NCI-H1694 (cell line): ENCODE data around the gene CELA3A.
"Not testable (repeated sequence)": the region's sequence is repeated elsewhere in the genome, so short reads cannot be mapped to it uniquely, and the experiment has no call there.

Source experiments
- DNase-seq: peaks from one replicate; lab custom pipeline; 2025; lab: John Stamatoyannopoulos, UW

The CELA3A gene

GRCh38 chr1:22001409-22001808 is at the start of gene CELA3A:
TSS of gene CELA3A (plus strand) at chr1:22001657. CDS start at chr1:22001675, 18 bp downstream.
- no peak for DNase-seq

GRCh38 chr1:21952786-21953520 is 48.5 kb upstream of the CELA3A start:
- no peak for DNase-seq

- DNase-seq, result no peak
These were observed 46.4 kb upstream of the CELA3A start for GRCh38 chr1:21955058-21955457.

- DNase-seq, result no peak
These were observed 45.8 kb upstream of the CELA3A start for GRCh38 chr1:21955501-21956281.

GRCh38 chr1:21956720-21957552 is 44.5 kb upstream of the CELA3A start:
- DNase-seq, result no peak

GRCh38 chr1:21961337-21961736 is 40.1 kb upstream of the CELA3A start:
- DNase-seq, result no peak

- no peak for DNase-seq
These were observed 39.7 kb upstream of the CELA3A start for GRCh38 chr1:21961799-21962198.

GRCh38 chr1:21963477-21964217 is 37.8 kb upstream of the CELA3A start:
- DNase-seq, result peak; percentile 62

- no peak for DNase-seq
These were observed 35.0 kb upstream of the CELA3A start for GRCh38 chr1:21966247-21967000.

- not testable (repeated sequence) for DNase-seq
These were observed 34.2 kb upstream of the CELA3A start for GRCh38 chr1:21967216-21967615.

GRCh38 chr1:21969066-21969465 is 32.4 kb upstream of the CELA3A start:
- not testable (repeated sequence) for DNase-seq

- not testable (repeated sequence) for DNase-seq
These were observed 30.9 kb upstream of the CELA3A start for GRCh38 chr1:21970523-21970922.

GRCh38 chr1:21972973-21973441 is 28.4 kb upstream of the CELA3A start:
- not testable (repeated sequence) for DNase-seq

GRCh38 chr1:21973948-21974347 is 27.5 kb upstream of the CELA3A start:
- DNase-seq, result not testable (repeated sequence)

- not testable (repeated sequence) for DNase-seq
These were observed 26.8 kb upstream of the CELA3A start for GRCh38 chr1:21974699-21975098.

- not testable (repeated sequence) for DNase-seq
These were observed 26.2 kb upstream of the CELA3A start for GRCh38 chr1:21975296-21975695.

GRCh38 chr1:21976703-21977239 is 24.7 kb upstream of the CELA3A start, which contains the start of gene CELA3B:
TSS of gene CELA3B (plus strand) at chr1:21977022. CDS start at chr1:21977040, 18 bp downstream.
- DNase-seq, result not testable (repeated sequence)

GRCh38 chr1:21978209-21978608 is 23.2 kb upstream of the CELA3A start:
- not testable (repeated sequence) for DNase-seq

GRCh38 chr1:21980515-21981220 is 20.8 kb upstream of the CELA3A start:
- DNase-seq, result not testable (repeated sequence)

GRCh38 chr1:21981253-21981652 is 20.2 kb upstream of the CELA3A start:
- DNase-seq, result not testable (repeated sequence)
